ENCODE data around the gene KLHL11.
A peak's percentile ranks its signal among the peaks of the same experiment; 100 is the strongest.

Gene KLHL11

DNA sequence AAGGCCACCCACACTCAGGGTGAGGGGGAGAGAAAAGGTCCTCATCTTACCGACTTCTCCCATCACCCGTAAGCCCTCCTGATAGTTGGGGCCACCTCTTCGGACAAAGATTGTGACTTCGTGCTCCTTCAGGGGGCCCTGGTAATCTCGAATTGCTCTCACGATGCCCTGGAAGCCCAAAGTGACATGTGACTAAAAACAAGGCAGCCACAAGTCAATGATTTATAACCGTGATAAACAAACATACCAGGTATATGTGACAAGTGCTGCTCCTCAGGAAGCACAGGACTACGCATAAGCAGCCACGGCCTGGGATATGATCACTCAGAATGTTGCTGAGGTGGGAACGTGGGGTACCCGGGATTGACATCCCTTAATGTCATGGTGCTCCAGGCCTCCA, 36.4 kb upstream of the KLHL11 start:
- TF ChIP-seq, protein P1, sequence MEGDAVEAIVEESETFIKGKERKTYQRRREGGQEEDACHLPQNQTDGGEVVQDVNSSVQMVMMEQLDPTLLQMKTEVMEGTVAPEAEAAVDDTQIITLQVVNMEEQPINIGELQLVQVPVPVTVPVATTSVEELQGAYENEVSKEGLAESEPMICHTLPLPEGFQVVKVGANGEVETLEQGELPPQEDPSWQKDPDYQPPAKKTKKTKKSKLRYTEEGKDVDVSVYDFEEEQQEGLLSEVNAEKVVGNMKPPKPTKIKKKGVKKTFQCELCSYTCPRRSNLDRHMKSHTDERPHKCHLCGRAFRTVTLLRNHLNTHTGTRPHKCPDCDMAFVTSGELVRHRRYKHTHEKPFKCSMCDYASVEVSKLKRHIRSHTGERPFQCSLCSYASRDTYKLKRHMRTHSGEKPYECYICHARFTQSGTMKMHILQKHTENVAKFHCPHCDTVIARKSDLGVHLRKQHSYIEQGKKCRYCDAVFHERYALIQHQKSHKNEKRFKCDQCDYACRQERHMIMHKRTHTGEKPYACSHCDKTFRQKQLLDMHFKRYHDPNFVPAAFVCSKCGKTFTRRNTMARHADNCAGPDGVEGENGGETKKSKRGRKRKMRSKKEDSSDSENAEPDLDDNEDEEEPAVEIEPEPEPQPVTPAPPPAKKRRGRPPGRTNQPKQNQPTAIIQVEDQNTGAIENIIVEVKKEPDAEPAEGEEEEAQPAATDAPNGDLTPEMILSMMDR (IDR thresholded peaks at IDR 0.05; ENCODE audit: low read depth, low read length), result no peak
- H3K4me3 ChIP-seq (replicated peaks in 1 of 2; ENCODE audit: low read depth in 2 of 2, low read length in 2 of 2), result no peak overlapping the region
- no peak for DNase-seq (ENCODE audit: low read depth in 2 of 2)

DNA sequence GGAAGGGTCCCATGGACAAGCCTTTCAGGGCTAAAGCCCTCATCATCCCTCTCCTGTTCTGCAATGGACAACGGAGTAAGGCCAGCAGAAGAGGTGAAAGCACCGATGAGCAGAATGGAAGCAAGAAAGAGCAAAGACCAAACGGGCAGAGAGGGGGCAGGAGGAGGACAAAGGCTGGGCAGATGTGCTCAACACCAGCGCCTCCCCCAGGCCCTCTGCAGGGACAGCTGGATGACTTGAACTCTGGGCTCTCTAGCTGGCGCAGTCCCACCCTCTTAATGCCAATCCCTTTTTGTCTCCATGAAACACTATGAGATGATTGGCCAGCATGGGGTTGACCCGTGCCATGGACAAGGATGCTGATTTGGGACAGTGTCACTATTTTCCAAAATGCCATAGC, 31.5 kb upstream of the KLHL11 start:
- no peak overlapping the region for H3K4me3 ChIP-seq (replicated peaks in 1 of 2; ENCODE audit: low read depth in 2 of 2, low read length in 2 of 2)
- no peak for DNase-seq (ENCODE audit: low read depth in 2 of 2)
- TF ChIP-seq, protein P1 (IDR thresholded peaks at IDR 0.05; ENCODE audit: low read depth, low read length), result no peak

DNA sequence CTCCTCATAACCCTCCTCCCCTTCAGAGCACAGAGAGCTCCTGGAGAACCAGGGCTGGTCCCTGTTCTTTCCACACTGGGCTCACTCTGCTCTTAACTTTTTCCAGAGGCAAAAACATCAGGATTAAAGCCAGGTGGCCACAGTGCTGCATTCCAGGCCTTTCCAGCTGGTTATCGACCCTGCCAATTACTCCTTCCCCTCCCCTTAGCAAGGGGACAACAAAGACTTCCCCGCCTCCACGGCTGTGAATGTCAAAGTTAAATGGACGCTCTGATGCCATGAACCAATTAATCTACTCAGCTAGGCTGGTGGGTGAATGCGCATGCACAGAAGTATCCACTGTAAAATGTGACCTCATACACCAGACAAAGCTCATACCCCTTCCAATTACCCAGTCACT, 30.4 kb upstream of the KLHL11 start:
- no peak overlapping the region for H3K4me3 ChIP-seq (replicated peaks in 1 of 2; ENCODE audit: low read depth in 2 of 2, low read length in 2 of 2)
- TF ChIP-seq, protein P1 (IDR thresholded peaks at IDR 0.05; ENCODE audit: low read depth, low read length), result no peak
- peak in 1 of 2 donors; percentile 54 for DNase-seq (ENCODE audit: low read depth in 2 of 2)

GRCh38 chr17:41894791-41895331, 29.6 kb upstream of the KLHL11 start:
- H3K4me3 ChIP-seq (replicated peaks in 1 of 2; ENCODE audit: low read depth in 2 of 2, low read length in 2 of 2), result no peak overlapping the region
- TF ChIP-seq, protein P1 (IDR thresholded peaks at IDR 0.05; ENCODE audit: low read depth, low read length), result no peak
- peak; percentile 71 to 74 for DNase-seq (ENCODE audit: low read depth in 2 of 2)

DNA sequence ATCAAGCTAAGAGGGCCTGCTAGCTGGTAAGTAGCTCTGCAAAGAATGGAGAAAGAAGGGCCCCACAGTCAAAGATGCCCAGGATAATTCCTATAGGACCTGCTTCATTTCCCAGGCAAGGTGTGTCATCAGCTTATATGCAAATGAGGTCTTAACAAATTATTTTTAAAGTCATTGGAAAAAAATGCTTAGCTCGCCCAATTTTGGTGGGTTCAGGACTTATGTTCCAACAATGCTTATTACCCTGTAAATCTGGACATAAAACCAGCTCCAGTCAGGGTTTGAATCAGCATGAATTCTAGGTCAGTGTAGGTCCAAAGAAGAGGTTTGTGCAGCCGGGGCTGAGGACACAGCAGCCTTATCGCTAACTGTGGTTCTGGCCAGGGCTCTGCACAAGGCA, 28.2 kb upstream of the KLHL11 start:
- DNase-seq (ENCODE audit: low read depth in 2 of 2), result no peak
- TF ChIP-seq, protein P1 (IDR thresholded peaks at IDR 0.05; ENCODE audit: low read depth, low read length), result no peak
- H3K4me3 ChIP-seq (replicated peaks in 1 of 2; ENCODE audit: low read depth in 2 of 2, low read length in 2 of 2), result no peak overlapping the region

DNA sequence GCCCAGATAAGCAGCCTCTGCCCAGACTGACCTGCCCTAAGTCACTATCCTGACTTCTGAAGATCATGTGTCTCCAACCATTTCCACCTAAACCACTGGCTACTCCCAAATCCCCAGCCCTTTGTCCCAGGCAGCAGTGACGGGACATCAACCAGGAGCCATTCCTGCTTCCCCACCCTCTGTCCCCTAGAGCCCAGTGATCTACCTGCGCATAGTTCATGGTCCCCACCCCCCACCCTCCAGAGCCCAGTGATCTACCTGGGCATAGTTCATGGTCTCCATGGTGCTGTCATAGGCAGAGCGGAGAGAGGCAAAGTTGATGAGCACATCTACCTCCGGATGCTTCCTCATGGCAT, 26.8 kb upstream of the KLHL11 start:
- DNase-seq (ENCODE audit: low read depth in 2 of 2), result no peak
- H3K4me3 ChIP-seq (replicated peaks in 1 of 2; ENCODE audit: low read depth in 2 of 2, low read length in 2 of 2), result no peak overlapping the region
- TF ChIP-seq, protein P1 (IDR thresholded peaks at IDR 0.05; ENCODE audit: low read depth, low read length), result no peak

Measured in cardiac fibroblast (primary cell).